Suprapubic skin (tissue), 4 donors: ENCODE data around the gene ERCC8. TPM values are rescaled to one million over a fixed set of nuclear protein-coding genes. Genes with fewer than 3 reads are reported as not detected.
"Not testable (repeated sequence)": the region's sequence is repeated elsewhere in the genome, so short reads cannot be mapped to it uniquely, and the experiment has no call there.

Source experiments
- DNase-seq, 2 donors: peaks; one replicate each; pipeline ENCODE4 v3.0.0-alpha.2; 2019; ENCODE audit warnings: low spot score in 2 of 2
- H3K27ac ChIP-seq: fragments of 200-600 bp; sonication (generic); one replicate; pipeline ENCODE4 v1.5.1; 2019
- H3K27me3 ChIP-seq: fragments of 200-600 bp; sonication (generic); one replicate; pipeline ENCODE4 v1.5.1; 2019
- H3K36me3 ChIP-seq: fragments of 200-600 bp; sonication (generic); one replicate; pipeline ENCODE4 v1.5.1; 2019
- H3K4me1 ChIP-seq: fragments of 200-600 bp; sonication (generic); one replicate; pipeline ENCODE4 v1.5.1; 2019
- H3K4me3 ChIP-seq: fragments of 200-600 bp; sonication (generic); one replicate; pipeline ENCODE4 v1.5.1; 2019; ENCODE audit warnings: mild to moderate bottlenecking
- H3K9me3 ChIP-seq: fragments of 200-600 bp; sonication (generic); one replicate; pipeline ENCODE4 v1.5.1; 2019
- CTCF ChIP-seq, 2 donors: fragments of 200-600 bp in 1 of 2; fragments of 450-650 bp in 1 of 2; sonication (generic) in 1 of 2; IDR thresholded peaks; one replicate each; pipeline ENCODE4 v1.5.1; 2016 to 2019; ENCODE audit warnings: antibody characterized with exemption in 2 of 2, mild to moderate bottlenecking in 1 of 2, moderate library complexity in 1 of 2
- EP300 ChIP-seq: sonication (generic); formaldehyde crosslinking; IDR thresholded peaks from one replicate; pipeline ENCODE4 v1.6.1; 2017; ENCODE audit warnings: antibody characterized with exemption
- POLR2A ChIP-seq, 2 donors: fragments of 450-650 bp; IDR thresholded peaks; one replicate each; pipeline ENCODE4 v1.6.1; 2017; ENCODE audit warnings: antibody characterized with exemption in 2 of 2, mild to moderate bottlenecking in 2 of 2, moderate library complexity in 2 of 2
- POLR2AphosphoS5 ChIP-seq, 3 donors: sonication (generic); formaldehyde crosslinking; IDR thresholded peaks; one replicate each; pipeline ENCODE4 v1.6.1; 2017; ENCODE audit warnings: antibody characterized with exemption in 3 of 3
- WGBS: methylation state at CpG from one replicate; pipeline ENCODE4 v1.1.5; 2018; 5-methylcytosine and 5-hydroxymethylcytosine counted together
- total RNA-seq, 4 donors: library from RNA; depleted of rRNA; stranded (reverse); fragments of >200 nt; gene quantifications; one replicate each; pipeline ENCODE4 v1.1.0, GENCODE V29; 2016

Gene ERCC8
- total RNA-seq = 10 to 100 TPM in 3 of 4 donors, 1 to 10 TPM in 1; 6.7 to 14.9 (median 11.9) TPM

- H3K36me3 ChIP-seq = no peaks in the 10 kb centered on the region
- DNase-seq = peak; percentile 95 to 96
- peaks cover 18% of the 10 kb centered on the region for H3K4me1 ChIP-seq
- TF ChIP-seq CTCF (IDR thresholded peaks at IDR 0.05) (no peak), EP300 (no peak), POLR2A (IDR thresholded peaks at IDR 0.05) (no peak), POLR2AphosphoS5 (IDR thresholded peaks at IDR 0.05) (peak in 1 of 3 donors; percentile 29)
- WGBS = 1% methylated on average over 42 of the region's 64 CpGs
- H3K4me3 ChIP-seq = peak within 1 kb of the TSS; percentile 69
- H3K9me3 ChIP-seq = no peaks in the 10 kb centered on the region
- peak within 1 kb of the TSS; percentile 85 for H3K27ac ChIP-seq
- H3K27me3 ChIP-seq = no peaks in the 10 kb centered on the region
Measured at GRCh38 chr5:60944904-60945812, at the start of gene ERCC8, which contains the start of gene NDUFAF2. ERCC8 (minus strand) TSS chr5:60945070; CDS start chr5:60945008, 62 bp downstream. NDUFAF2 (plus strand) TSS chr5:60945205; CDS start chr5:60945256, 51 bp downstream.

GRCh38 chr5:60993875-60994571, 49.2 kb upstream of the ERCC8 start:
- peaks cover 7% of the 10 kb centered on the region for H3K36me3 ChIP-seq
- WGBS = 71% methylated on average over 7 of the region's 11 CpGs

GRCh38 chr5:60993425-60993824, 48.6 kb upstream of the ERCC8 start:
- Histone ChIP-seq H3K4me3 (no peak overlapping the region), H3K27ac (no peak overlapping the region), H3K4me1 (no peaks in the 10 kb centered on the region), H3K36me3 (peaks cover 7% of the 10 kb centered on the region), H3K9me3 (peaks cover 5% of the 10 kb centered on the region), H3K27me3 (no peaks in the 10 kb centered on the region)
- no peak for DNase-seq
- TF ChIP-seq EP300 (no peak), CTCF (IDR thresholded peaks at IDR 0.05) (no peak), POLR2A (IDR thresholded peaks at IDR 0.05) (no peak), POLR2AphosphoS5 (IDR thresholded peaks at IDR 0.05) (no peak)
- 85% methylated on average over 2 of the region's 2 CpGs for WGBS

More at GRCh38 chr5:60993875-60994571, 49.2 kb upstream of the ERCC8 start:
- Histone ChIP-seq H3K4me3 (no peak overlapping the region), H3K9me3 (peaks cover 5% of the 10 kb centered on the region), H3K27me3 (no peaks in the 10 kb centered on the region), H3K4me1 (no peaks in the 10 kb centered on the region), H3K27ac (no peak overlapping the region)
- no peak for DNase-seq
- no peak for TF ChIP-seq POLR2A (IDR thresholded peaks at IDR 0.05)
- no peak for TF ChIP-seq CTCF (IDR thresholded peaks at IDR 0.05)
- no peak for TF ChIP-seq POLR2AphosphoS5 (IDR thresholded peaks at IDR 0.05)
- no peak for TF ChIP-seq EP300

- H3K9me3 ChIP-seq = peaks cover 5% of the 10 kb centered on the region
- TF ChIP-seq CTCF (IDR thresholded peaks at IDR 0.05) (no peak), POLR2A (IDR thresholded peaks at IDR 0.05) (no peak), EP300 (no peak), POLR2AphosphoS5 (IDR thresholded peaks at IDR 0.05) (no peak)
- DNase-seq = no peak
- H3K27me3 ChIP-seq = no peaks in the 10 kb centered on the region
- H3K4me1 ChIP-seq = no peaks in the 10 kb centered on the region
- WGBS = 82% methylated on average over 3 of the region's 6 CpGs
- peaks cover 7% of the 10 kb centered on the region for H3K36me3 ChIP-seq
- no peak overlapping the region for H3K27ac ChIP-seq
- no peak overlapping the region for H3K4me3 ChIP-seq
Measured at GRCh38 chr5:60992871-60993270, 48.0 kb upstream of the ERCC8 start.

GRCh38 chr5:60989790-60990189, 44.9 kb upstream of the ERCC8 start:
- no peak overlapping the region for H3K27ac ChIP-seq
- 90% methylated on average over 4 of the region's 4 CpGs for WGBS
- peaks cover 5% of the 10 kb centered on the region for H3K9me3 ChIP-seq
- H3K4me3 ChIP-seq = no peak overlapping the region
- H3K27me3 ChIP-seq = no peaks in the 10 kb centered on the region
- peaks cover 7% of the 10 kb centered on the region for H3K36me3 ChIP-seq
- H3K4me1 ChIP-seq = no peaks in the 10 kb centered on the region
- DNase-seq = no peak
- no peak for TF ChIP-seq CTCF (IDR thresholded peaks at IDR 0.05)

GRCh38 chr5:60982127-60982526, 37.3 kb upstream of the ERCC8 start:
- H3K4me1 ChIP-seq, H3K36me3 ChIP-seq, H3K27ac ChIP-seq, H3K4me3 ChIP-seq, DNase-seq, H3K9me3 ChIP-seq, H3K27me3 ChIP-seq: not testable (repeated sequence)
- 93% methylated on average over 3 of the region's 3 CpGs for WGBS
